PC-9 (cell line): Measurements from ENCODE around the gene SGK1.
"Not testable (repeated sequence)": the region's sequence is repeated elsewhere in the genome, so short reads cannot be mapped to it uniquely, and the experiment has no call there.

Experiments
- EZH2 ChIP-seq: fragments of 200-600 bp; sonication (generic); IDR thresholded peaks from 2 replicates; pipeline ENCODE4 v1.8.0; 2017; ENCODE audit warnings: antibody characterized with exemption, low read depth
- TF ChIP-seq, protein P1 (sequence below): fragments of 200-600 bp; sonication (generic); conservative IDR thresholded peaks from 2 replicates; pipeline ENCODE4 v1.6.1; 2017; ENCODE audit warnings: mixed run types, antibody characterized with exemption, mild to moderate bottlenecking, moderate library complexity

DNA sequence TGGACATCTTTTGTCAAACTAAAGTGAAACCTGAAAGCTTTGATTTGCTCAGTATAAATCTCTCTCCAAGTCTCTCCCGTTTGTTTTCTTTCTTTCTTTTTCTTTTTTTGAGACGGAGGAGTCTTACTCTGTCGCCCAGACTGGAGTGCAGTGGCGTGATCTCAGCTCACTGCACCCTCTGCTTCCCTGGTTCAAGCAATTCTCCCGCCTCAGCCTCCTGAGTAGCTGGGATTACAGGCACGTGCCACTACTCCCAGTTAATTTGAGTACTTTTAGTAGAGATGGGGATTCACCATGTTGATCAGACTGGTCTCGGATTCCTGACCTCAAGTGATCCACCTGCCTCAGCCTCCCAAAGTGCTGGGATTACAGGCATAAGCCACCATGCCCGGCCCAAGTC is 136.7 kb downstream of the SGK1 start:
- TF ChIP-seq, protein P1, sequence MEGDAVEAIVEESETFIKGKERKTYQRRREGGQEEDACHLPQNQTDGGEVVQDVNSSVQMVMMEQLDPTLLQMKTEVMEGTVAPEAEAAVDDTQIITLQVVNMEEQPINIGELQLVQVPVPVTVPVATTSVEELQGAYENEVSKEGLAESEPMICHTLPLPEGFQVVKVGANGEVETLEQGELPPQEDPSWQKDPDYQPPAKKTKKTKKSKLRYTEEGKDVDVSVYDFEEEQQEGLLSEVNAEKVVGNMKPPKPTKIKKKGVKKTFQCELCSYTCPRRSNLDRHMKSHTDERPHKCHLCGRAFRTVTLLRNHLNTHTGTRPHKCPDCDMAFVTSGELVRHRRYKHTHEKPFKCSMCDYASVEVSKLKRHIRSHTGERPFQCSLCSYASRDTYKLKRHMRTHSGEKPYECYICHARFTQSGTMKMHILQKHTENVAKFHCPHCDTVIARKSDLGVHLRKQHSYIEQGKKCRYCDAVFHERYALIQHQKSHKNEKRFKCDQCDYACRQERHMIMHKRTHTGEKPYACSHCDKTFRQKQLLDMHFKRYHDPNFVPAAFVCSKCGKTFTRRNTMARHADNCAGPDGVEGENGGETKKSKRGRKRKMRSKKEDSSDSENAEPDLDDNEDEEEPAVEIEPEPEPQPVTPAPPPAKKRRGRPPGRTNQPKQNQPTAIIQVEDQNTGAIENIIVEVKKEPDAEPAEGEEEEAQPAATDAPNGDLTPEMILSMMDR, result not testable (repeated sequence)
- not testable (repeated sequence) for TF ChIP-seq EZH2
